GM12878 (cell line): ENCODE data around the gene PLCG1. TPM values are rescaled to one million over a fixed set of nuclear protein-coding genes. Genes with fewer than 3 reads are reported as not detected.

Source experiments
- ATAC-seq: fragments of 200-7000 bp; cut with Tn5 transposase; 3 replicates; pipeline ENCODE4 v1.9.1; 2020; ENCODE audit warnings: mild to moderate bottlenecking, moderate library complexity
- BruUV-seq: library from RNA; stranded (reverse); fragments of 400-500 nt; replicated peaks from 2 replicates; lab custom pipeline; 2021; lab: Mats Ljungman, UMichigan
- CTCF ChIA-PET: fragments of 300-600 bp; sonication (Branson Sonifier 250); formaldehyde crosslinking; extraction: SDS; loops from one replicate; lab custom pipeline; 2021; ENCODE audit warnings: inconsistent platforms; lab: Yijun Ruan, JAX
- POLR2A ChIA-PET: fragments of 350-600 bp; formaldehyde crosslinking; extraction: SDS; loops from one replicate; lab custom pipeline; 2021; ENCODE audit warnings: inconsistent platforms; lab: Charles Lee
- RAD21 ChIA-PET: fragments of 300-600 bp; sonication (Branson Sonifier 250); formaldehyde crosslinking; loops from one replicate; lab custom pipeline; 2023; ENCODE audit warnings: antibody characterized with exemption; ENCODE audit not compliant: unreplicated experiment; lab: Charles Lee
- SMC1A ChIA-PET: fragments of 300-600 bp; sonication (Branson Sonifier 250); formaldehyde crosslinking; loops from one replicate; lab custom pipeline; 2023; ENCODE audit not compliant: unreplicated experiment, uncharacterized antibody; lab: Charles Lee
- DNase-seq: peaks from one replicate; pipeline ENCODE4 v3.0.0-alpha.2; 2011; ENCODE audit warnings: low read depth, low spot score
- FAIRE-seq: peaks from 3 replicates; lab custom pipeline; 2011; peaks lifted over from hg19 to GRCh38; lab: Jason Lieb, UNC
- H2AFZ ChIP-seq: 2 replicates; pipeline ENCODE4 v1.6.0; 2011; ENCODE audit warnings: low read depth, low read length, control low read depth; ENCODE audit not compliant: control insufficient read depth
- H3K27ac ChIP-seq: 2 replicates; pipeline ENCODE4 v1.5.1; 2011; ENCODE audit warnings: control low read depth; ENCODE audit not compliant: control insufficient read depth, insufficient read depth
- H3K27me3 ChIP-seq, 2 experiments: replicated peaks in 1 of 2; 2 replicates each; pipeline versions ENCODE4 v1.6.0 to v1.6.1; 2011; ENCODE audit warnings: low read length in 1 of 2; ENCODE audit not compliant: control insufficient read depth in 2 of 2, insufficient read depth in 2 of 2
- H3K36me3 ChIP-seq, 2 experiments: 2 replicates each; pipeline ENCODE4 v1.5.1; 2011; ENCODE audit warnings: low read length in 1 of 2; ENCODE audit not compliant: control insufficient read depth in 2 of 2, insufficient read depth in 2 of 2
- H3K4me1 ChIP-seq: 2 replicates; pipeline ENCODE4 v1.6.1; 2011; ENCODE audit warnings: mild to moderate bottlenecking, low read length, moderate library complexity, mixed read lengths; ENCODE audit not compliant: control insufficient read depth, insufficient read depth
- H3K4me2 ChIP-seq: 2 replicates; pipeline ENCODE4 v1.6.0; 2011; ENCODE audit warnings: control low read depth; ENCODE audit not compliant: control insufficient read depth, insufficient read depth
- H3K4me3 ChIP-seq: fragments of 200-600 bp; sonication (generic); 2 replicates; pipeline ENCODE4 v1.5.1; 2016
- H3K79me2 ChIP-seq: 2 replicates; pipeline ENCODE4 v1.6.0; 2011; ENCODE audit warnings: low read length; ENCODE audit not compliant: control insufficient read depth, insufficient read depth
- H3K9ac ChIP-seq: 2 replicates; pipeline ENCODE4 v1.8.0; 2011; ENCODE audit warnings: low read length, control low read depth, mixed read lengths; ENCODE audit not compliant: control insufficient read depth, insufficient read depth
- H3K9me3 ChIP-seq: replicated peaks from 3 replicates; pipeline ENCODE4 v1.5.1; 2011; ENCODE audit warnings: mild to moderate bottlenecking, low read length; ENCODE audit not compliant: control insufficient read depth, insufficient read depth
- H4K20me1 ChIP-seq: 2 replicates; pipeline ENCODE4 v1.6.0; 2011; ENCODE audit not compliant: control insufficient read depth, insufficient read depth
- BCL3 ChIP-seq: IDR thresholded peaks from 2 replicates; pipeline ENCODE4 v1.6.1; 2011; ENCODE audit warnings: borderline replicate concordance, low read depth, mild to moderate bottlenecking, moderate library complexity, low read length; ENCODE audit not compliant: insufficient read depth, poor library complexity, severe bottlenecking
- BMI1 ChIP-seq: fragments of 450-650 bp; IDR thresholded peaks from 2 replicates; pipeline ENCODE4 v1.6.1; 2016; ENCODE audit warnings: mild to moderate bottlenecking, moderate library complexity, borderline replicate concordance
- CBX3 ChIP-seq: fragments of 200-600 bp; sonication (generic); IDR thresholded peaks from 2 replicates; pipeline ENCODE4 v1.6.1; 2016; ENCODE audit warnings: low read depth, borderline replicate concordance
- CBX5 ChIP-seq: sonication (generic); IDR thresholded peaks from 2 replicates; pipeline ENCODE4 v1.6.1; 2016; ENCODE audit warnings: low read depth, moderate library complexity, mild to moderate bottlenecking, inconsistent platforms
- CEBPZ ChIP-seq: fragments of 150-350 bp; IDR thresholded peaks from 2 replicates; pipeline ENCODE4 v1.6.1; 2016; ENCODE audit warnings: low read depth, low read length
- E2F4 ChIP-seq: IDR thresholded peaks from 2 replicates; pipeline ENCODE4 v1.6.1; 2012; ENCODE audit warnings: low read depth, low read length, improper control_type of control experiment
- ELK1 ChIP-seq: IDR thresholded peaks from 2 replicates; pipeline ENCODE4 v1.6.1; 2012; ENCODE audit warnings: low read depth, low read length, improper control_type of control experiment
- KLF5 ChIP-seq: fragments of 450-650 bp; IDR thresholded peaks from 2 replicates; pipeline ENCODE4 v1.6.1; 2014; ENCODE audit warnings: mild to moderate bottlenecking; ENCODE audit not compliant: partially characterized antibody
- SREBF1 ChIP-seq: IDR thresholded peaks from 2 replicates; pipeline ENCODE4 v1.6.1; 2012; ENCODE audit warnings: mild to moderate bottlenecking, low read length
- SUPT20H ChIP-seq: IDR thresholded peaks from 2 replicates; pipeline ENCODE4 v1.6.1; 2011; ENCODE audit warnings: low read depth, mild to moderate bottlenecking, low read length, moderate library complexity, borderline replicate concordance; ENCODE audit not compliant: control insufficient read depth
- TARDBP ChIP-seq: IDR thresholded peaks from 2 replicates; pipeline ENCODE4 v1.6.1; 2016; ENCODE audit warnings: borderline replicate concordance
- ZBTB40 ChIP-seq: fragments of 450-650 bp; IDR thresholded peaks from 2 replicates; pipeline ENCODE4 v1.6.1; 2016; ENCODE audit warnings: mild to moderate bottlenecking, moderate library complexity, borderline replicate concordance
- WGBS: methylation state at CpG from one replicate; pipeline ENCODE4 v1.1.6; 2016; ENCODE audit warnings: low lambda C conversion rate; ENCODE audit not compliant: insufficient replicate concordance, insufficient coverage; ENCODE audit errors: missing lambda C conversion rate; 5-methylcytosine and 5-hydroxymethylcytosine counted together
- in situ Hi-C: fragments of 300-500 bp; cut with MboI; formaldehyde crosslinking; loops from 9 replicates; pipeline ENCODE4 v1.14.3; 2018; ENCODE audit warnings: mixed read lengths
- intact Hi-C: fragments of 100-400 bp; cut with micrococcal nuclease; formaldehyde crosslinking; loops from one replicate; pipeline ENCODE4 v1.14.2; 2022; ENCODE audit not compliant: unreplicated experiment
- polyA plus RNA-seq, 11 experiments: library from polyadenylated mRNA; depleted of rRNA in 4 of 11; unstranded in 6 of 11; stranded (reverse) in 5 of 11; fragments of >200 nt; fragmentation: Nextera tagmentation in 4 of 11; fragmentation: Illumina TruSeq in 1 of 11; extraction: Ambion mirVana in 4 of 11; extraction: Trizol in 1 of 11; gene quantifications; 1 replicate in 1 of 11; 2 replicates in 10 of 11; pipeline versions ENCODE4 v1.2.1 to v1.2.3, GENCODE V29; 2011 to 2016; ENCODE audit warnings: inconsistent platforms in 2 of 11, missing spikeins in 2 of 11, low read depth in 1 of 11
- total RNA-seq, 4 experiments: library from RNA; depleted of rRNA in 3 of 4; stranded (reverse); fragments of >200 nt in 3 of 4; fragmentation: Illumina TruSeq in 1 of 4; extraction: Trizol in 1 of 4; gene quantifications; 2 replicates each; pipeline versions ENCODE4 v1.2.1 to v1.2.3, GENCODE V29; 2013 to 2021

The PLCG1 gene
- total and polyA plus RNA-seq, 10 of the 15 experiments (the other 5 are each of a cell fraction or from before 2014, with no cell fraction given) = 2.6 to 114 (median 45.3) TPM

GRCh38 chr20:41148942-41149341 is 11.6 kb downstream of the PLCG1 start:
- in situ Hi-C loops = no loop called here
- no peak for FAIRE-seq
- Histone ChIP-seq H3K4me1 (peaks cover 11% of the 10 kb centered on the region), H3K27me3 (no peaks in the 10 kb centered on the region), H3K27ac (no peak overlapping the region), H3K79me2 (peaks cover 74% of the 10 kb centered on the region), H3K4me3 (no peak overlapping the region), H3K4me2 (no peak overlapping the region), H2AFZ (no peak overlapping the region), H3K9ac (no peak overlapping the region), H4K20me1 (no peaks in the 10 kb centered on the region; the same call in none of the 2 replicates), H3K9me3 (no peaks in the 10 kb centered on the region), H3K36me3 (peaks cover 5 to 6% of the 10 kb centered on the region in 2 experiments; a peak in 3 of 4 replicates)
- BruUV-seq = no TSS peak
- ChIA-PET CTCF (interaction anchor here (0.9 to 3.5 kb wide), 4 partner anchors 9 to 192 kb away, joined by 3 to 18 read pairs (median 3); no protein-coding TSS in a partner anchor), SMC1A (interaction anchor here (1.0 to 2.0 kb wide), 2 partner anchors 8 to 12 kb away, joined by 4 to 7 read pairs; partner anchors contain the start of gene PLCG1), POLR2A (no interaction called here), RAD21 (interaction anchor here (0.6 to 1.2 kb wide), 3 partner anchors 18 to 212 kb away, joined by 3 to 4 read pairs (median 3); no protein-coding TSS in a partner anchor)
- WGBS = 97% methylated on average over 5 of the region's 5 CpGs
- intact Hi-C loops = no loop called here
- no peak for DNase-seq
- ATAC-seq = no peak
- TF ChIP-seq BCL3 (no peak), TARDBP (no peak), SUPT20H (no peak), CEBPZ (no peak), CBX3 (no peak), ZBTB40 (no peak), SREBF1 (no peak), ELK1 (no peak), CBX5 (no peak), E2F4 (no peak), KLF5 (no peak), BMI1 (no peak)
